Heart left ventricle (tissue), 16 donors: ENCODE data around the gene RUNDC3A. TPM values are rescaled to one million over a fixed set of nuclear protein-coding genes. Genes with fewer than 3 reads are reported as not detected.
A peak's percentile ranks its signal among the peaks of the same experiment; 100 is the strongest.

ENCODE experiments used
- ATAC-seq, 4 donors: fragments of 200-7000 bp; cut with Tn5 transposase; one replicate each; pipeline ENCODE4 v1.9.1; 2020 to 2022; ENCODE audit warnings: moderate library complexity in 4 of 4, mild to moderate bottlenecking in 3 of 4, moderate number of reproducible peaks in 1 of 4
- DNase-seq, 5 donors: peaks; one replicate each; pipeline ENCODE4 v3.0.0-alpha.2; 2020
- H3K27ac ChIP-seq, 12 donors: fragments of 200-600 bp; sonication (generic) in 4 of 12; one replicate each; pipeline versions ENCODE4 v1.5.0 to v1.8.0; 2016 to 2022; ENCODE audit warnings: mild to moderate bottlenecking in 2 of 12
- H3K27me3 ChIP-seq, 9 donors: fragments of 200-600 bp; sonication (generic) in 2 of 9; one replicate each; pipeline versions ENCODE4 v1.5.1 to v1.8.0; 2016 to 2022; ENCODE audit warnings: mild to moderate bottlenecking in 3 of 9
- H3K36me3 ChIP-seq, 9 donors: fragments of 200-600 bp; sonication (generic) in 2 of 9; one replicate each; pipeline versions ENCODE4 v1.5.0 to v1.8.0; 2018 to 2022; ENCODE audit warnings: mild to moderate bottlenecking in 2 of 9
- H3K4me1 ChIP-seq, 12 donors: fragments of 200-600 bp; sonication (generic) in 4 of 12; one replicate each; pipeline versions ENCODE4 v1.5.0 to v1.8.0; 2016 to 2022; ENCODE audit warnings: mild to moderate bottlenecking in 3 of 12
- H3K4me3 ChIP-seq, 12 donors: fragments of 200-600 bp; sonication (generic) in 4 of 12; one replicate each; pipeline versions ENCODE4 v1.5.0 to v1.8.0; 2017 to 2022; ENCODE audit warnings: mild to moderate bottlenecking in 9 of 12, moderate library complexity in 4 of 12
- H3K9me3 ChIP-seq, 12 donors: fragments of 200-600 bp; sonication (generic) in 4 of 12; one replicate each; pipeline versions ENCODE4 v1.5.0 to v1.8.0; 2016 to 2022; ENCODE audit warnings: mild to moderate bottlenecking in 1 of 12
- CTCF ChIP-seq, 12 donors: fragments of 200-600 bp; sonication (generic) in 4 of 12; IDR thresholded peaks; one replicate each; pipeline versions ENCODE4 v1.5.0 to v1.8.0; 2018 to 2022; ENCODE audit warnings: antibody characterized with exemption in 12 of 12, mild to moderate bottlenecking in 5 of 12
- POLR2A ChIP-seq, 2 donors: fragments of 450-650 bp; IDR thresholded peaks; one replicate each; pipeline ENCODE4 v1.6.1; 2017; ENCODE audit warnings: antibody characterized with exemption in 2 of 2, mild to moderate bottlenecking in 2 of 2, moderate library complexity in 2 of 2
- WGBS, 4 donors: extraction: QIAGEN DNeasy Blood & Tissue Kit in 2 of 4; methylation state at CpG; one replicate each; pipeline versions ENCODE4 v1.1.5 to v1.1.7; 2013 to 2018; 5-methylcytosine and 5-hydroxymethylcytosine counted together
- intact Hi-C, 10 donors: fragments of 100-400 bp; cut with DNase I; formaldehyde crosslinking; loops; one replicate each; pipeline versions ENCODE4 v1.11.1 to v1.14.2; 2022
- polyA plus RNA-seq, 2 donors: library from polyadenylated mRNA; stranded (reverse); fragments of 200-250 nt; gene quantifications; one replicate each; pipeline ENCODE4 v1.2.3, GENCODE V29; 2013
- total RNA-seq, 9 donors: library from RNA; depleted of rRNA in 2 of 9; stranded (reverse); fragments of >200 nt in 2 of 9; fragmentation: NEBNext Ultra II Directional in 3 of 9; extraction: Animal tissue kit (Norgen Biotek cat#: 25700) in 3 of 9; gene quantifications; one replicate each; pipeline versions ENCODE4 v1.1.0 to v1.2.4, GENCODE V29; 2016 to 2023
- donor health status: ischemic (EF 13 %, LVEDD 7.1; RV severe dilation, severe dysfunction).
- donor health status: healthy with polysubstance abuse.
- donor health status: DM: no; HTN: yes; CAD: no.
- donor health status: DM: no; HTN: no; CAD: no.
- donor health status: ischemic (EF 25% LVEDD 6.9; RV normal size, moderate dysfunction).
- donor health status: ischemic (EF 25% LVEDD 5.7; RV mildly dilated, moderate dysfunction).
- donor health status: healthy.
- donor health status: DM: yes; HTN: yes; CAD: no.
- donor health status: ischemic (EF 35%, LVEDD 5.7; RV mildly dilated, moderate dysfunction).
- donor health status: nonischemic (EF 11% LVEDD 7.7; RV severe dilation, severe dysfunction).
- donor health status: DM: yes; HTN: yes; CAD: no.
- donor health status: PGD.
- donor health status: ischemic (EF 29% LVEDD 5.4; RV normal size, mild dysfunction).
- donor health status: nonischemic (EF 23%, LVEDD 6.1; RV moderate dilation, normal function).

The RUNDC3A gene
- total and polyA plus RNA-seq, 11 donors = 0.19 to 1.3 (median 0.51) TPM; not detected in 1

- intact Hi-C loops = no loop called here
- TF ChIP-seq CTCF (IDR thresholded peaks at IDR 0.05) = no peak
- TF ChIP-seq POLR2A (IDR thresholded peaks at IDR 0.05) = no peak
These were observed 10.4 kb upstream of the RUNDC3A start for GRCh38 chr17:44297975-44298374.

GRCh38 chr17:44304651-44305050 is 3.8 kb upstream of the RUNDC3A start:
- Histone ChIP-seq H3K27ac (no peak overlapping the region), H3K4me1 (peaks cover 0 to 20% (median 16%) of the 10 kb centered on the region in 12 donors), H3K27me3 (peaks cover 0 to 23% (median 0%) of the 10 kb centered on the region in 9 donors), H3K4me3 (no peak overlapping the region), H3K9me3 (no peaks in the 10 kb centered on the region), H3K36me3 (no peaks in the 10 kb centered on the region)
- TF ChIP-seq POLR2A (IDR thresholded peaks at IDR 0.05) = no peak
- intact Hi-C loops = loop anchor here in 1 of 10 donors (5.0 kb wide), 1 partner anchor 82 kb away; no protein-coding TSS in a partner anchor
- ATAC-seq (no peak), DNase-seq (no peak)

More at GRCh38 chr17:44297975-44298374, 10.4 kb upstream of the RUNDC3A start:
- Histone ChIP-seq H3K36me3 (no peaks in the 10 kb centered on the region), H3K4me3 (no peak overlapping the region), H3K27ac (no peak overlapping the region), H3K4me1 (no peaks in the 10 kb centered on the region), H3K9me3 (no peaks in the 10 kb centered on the region), H3K27me3 (peaks cover 0 to 9% (median 0%) of the 10 kb centered on the region in 9 donors)
- no peak for ATAC-seq
- WGBS, 4 donors = 74 to 91% (median 82%) methylated on average over 3 of the region's 3 CpGs
- no peak for DNase-seq

GRCh38 chr17:44307387-44308186 is 814 bp upstream of the RUNDC3A start:
- peak; percentile 75 to 83 (median 78) for ATAC-seq
- peak in 2 of 5 donors; percentile 50 to 51 for DNase-seq
- H3K9me3 ChIP-seq = no peaks in the 10 kb centered on the region
- peak overlapping the region; percentile 27 to 62 (median 53) for H3K4me3 ChIP-seq
- intact Hi-C loops = loop anchor here in 1 of 10 donors (5.0 kb wide), 1 partner anchor 85 kb away; no protein-coding TSS in a partner anchor
- H3K4me1 ChIP-seq = peaks cover 0 to 20% (median 16%) of the 10 kb centered on the region in 12 donors
- no peaks in the 10 kb centered on the region for H3K36me3 ChIP-seq
- 3 to 5% (median 3%) methylated on average over 25 to 26 of the region's 26 CpGs for WGBS, 4 donors
- TF ChIP-seq POLR2A (IDR thresholded peaks at IDR 0.05) (no peak), CTCF (IDR thresholded peaks at IDR 0.05) (no peak)
- peak overlapping the region in 4 of 12 donors; percentile 1 to 84 (median 37) for H3K27ac ChIP-seq
- peaks cover 0 to 19% (median 0%) of the 10 kb centered on the region in 9 donors for H3K27me3 ChIP-seq

- Histone ChIP-seq H3K36me3 (no peaks in the 10 kb centered on the region), H3K27ac (no peak overlapping the region), H3K9me3 (no peaks in the 10 kb centered on the region), H3K27me3 (peaks cover 0 to 29% (median 12%) of the 10 kb centered on the region in 9 donors), H3K4me1 (peaks cover 0 to 20% (median 16%) of the 10 kb centered on the region in 12 donors), H3K4me3 (peak overlapping the region in 10 of 12 donors; percentile 30 to 62 (median 55))
- DNase-seq (no peak), ATAC-seq (peak in 1 of 4 donors; percentile 17)
- WGBS, 4 donors = 0 to 12% (median 3%) methylated on average over 15 of the region's 15 CpGs
- intact Hi-C loops = loop anchor here in 1 of 10 donors (5.0 kb wide), 1 partner anchor 87 kb away; no protein-coding TSS in a partner anchor
- TF ChIP-seq CTCF (IDR thresholded peaks at IDR 0.05) = no peak
- no peak for TF ChIP-seq POLR2A (IDR thresholded peaks at IDR 0.05)
These were observed 464 bp downstream of the RUNDC3A start for GRCh38 chr17:44308865-44309264.
